Natural killer cell (primary cell): ENCODE data around the gene TRIP4. TPM values are rescaled to one million over a fixed set of nuclear protein-coding genes. Genes with fewer than 3 reads are reported as not detected.

Experiments used
- ATAC-seq, 3 donors: fragments of 150-1000 bp in 2 of 3; fragments of 200-7000 bp in 1 of 3; cut with Tn5 transposase; 1 replicate in 1 of 3; 2 replicates in 2 of 3; pipeline ENCODE4 v1.10.0; 2021; ENCODE audit warnings: mild to moderate bottlenecking in 2 of 3, moderate library complexity in 2 of 3
- DNase-seq, 2 donors: peaks; one replicate each; pipeline versions ENCODE4 v3.0.0 to v3.0.0-alpha.2; 2013 to 2021; ENCODE audit warnings: mixed read lengths in 1 of 2
- H3K27ac ChIP-seq: one replicate; pipeline ENCODE4 v1.5.1; 2013; ENCODE audit warnings: mild to moderate bottlenecking, low read length
- H3K27me3 ChIP-seq: one replicate; pipeline ENCODE4 v1.6.1; 2013; ENCODE audit warnings: low read length; ENCODE audit not compliant: control insufficient read depth, insufficient read depth
- H3K36me3 ChIP-seq: one replicate; pipeline ENCODE4 v1.6.1; 2013; ENCODE audit warnings: low read length; ENCODE audit not compliant: control insufficient read depth, insufficient read depth
- H3K4me1 ChIP-seq: one replicate; pipeline ENCODE4 v1.6.1; 2013; ENCODE audit warnings: low read length; ENCODE audit not compliant: control insufficient read depth, insufficient read depth
- H3K4me3 ChIP-seq: one replicate; pipeline ENCODE4 v1.5.1; 2013; ENCODE audit warnings: low read length
- H3K9me3 ChIP-seq: one replicate; pipeline ENCODE4 v1.6.1; 2013; ENCODE audit warnings: low read length; ENCODE audit not compliant: control insufficient read depth, insufficient read depth
- H3K27ac Mint-ChIP-seq, 2 donors: one replicate each; pipeline ENCODE4 v1.8.0; 2022; ENCODE audit warnings: mild to moderate bottlenecking in 2 of 2, mixed read lengths in 2 of 2, moderate library complexity in 1 of 2
- H3K27me3 Mint-ChIP-seq, 2 donors: one replicate each; pipeline ENCODE4 v1.8.0; 2022; ENCODE audit warnings: low read depth in 2 of 2, mixed read lengths in 2 of 2
- H3K36me3 Mint-ChIP-seq: one replicate; pipeline ENCODE4 v1.8.0; 2022; ENCODE audit warnings: mixed read lengths
- H3K4me1 Mint-ChIP-seq, 2 donors: one replicate each; pipeline ENCODE4 v1.8.0; 2022; ENCODE audit warnings: mixed read lengths in 2 of 2
- H3K4me3 Mint-ChIP-seq: one replicate; pipeline ENCODE4 v1.8.0; 2022; ENCODE audit warnings: mild to moderate bottlenecking, moderate library complexity, mixed read lengths
- H3K9me3 Mint-ChIP-seq, 2 donors: one replicate each; pipeline ENCODE4 v1.8.0; 2022; ENCODE audit warnings: mixed read lengths in 2 of 2
- WGBS: methylation state at CpG from one replicate; pipeline ENCODE4 v1.1.7; 2013; ENCODE audit warnings: missing lambda C conversion rate; ENCODE audit not compliant: insufficient coverage; 5-methylcytosine and 5-hydroxymethylcytosine counted together
- intact Hi-C: fragments of 100-400 bp; cut with micrococcal nuclease; formaldehyde crosslinking; loops from one replicate; pipeline ENCODE4 v1.14.2; 2022
- total RNA-seq, 4 donors: library from RNA; stranded (reverse); fragments of 120-200 nt in 1 of 4; gene quantifications; one replicate each; pipeline versions ENCODE4 v1.2.3 to v1.2.4, GENCODE V29; 2013 to 2022
- TF ChIP-seq, protein P1 (sequence below): fragments of 200-600 bp; IDR thresholded peaks from one replicate; pipeline ENCODE4 v1.8.0; 2022; ENCODE audit warnings: antibody characterized with exemption

TRIP4 gene
- total RNA-seq, 3 donors from 2014 or later (not counting 1 experiment from before 2014, with no cell fraction given): 32.9 to 37.1 (median 33.7) TPM

GRCh38 chr15:64422697-64423096 is 35.1 kb downstream of the TRIP4 start:
- no peak for ATAC-seq
- Histone ChIP-seq H3K27me3 (no peaks in the 10 kb centered on the region), H3K9me3 (no peaks in the 10 kb centered on the region), H3K36me3 (peaks cover 69% of the 10 kb centered on the region), H3K4me1 (no peaks in the 10 kb centered on the region), H3K4me3 (no peak overlapping the region), H3K27ac (no peak overlapping the region)
- no peaks in the 10 kb centered on the region for H3K27me3 Mint-ChIP-seq
- peaks cover 0 to 3% of the 10 kb centered on the region in 2 donors for H3K4me1 Mint-ChIP-seq
- 88% methylated on average over 1 of the region's 2 CpGs for WGBS
- intact Hi-C loops: no loop called here
- peaks cover 11% of the 10 kb centered on the region for H3K36me3 Mint-ChIP-seq
- no peaks in the 10 kb centered on the region for H3K9me3 Mint-ChIP-seq
- no peak overlapping the region for H3K27ac Mint-ChIP-seq
- TF ChIP-seq, protein P1, sequence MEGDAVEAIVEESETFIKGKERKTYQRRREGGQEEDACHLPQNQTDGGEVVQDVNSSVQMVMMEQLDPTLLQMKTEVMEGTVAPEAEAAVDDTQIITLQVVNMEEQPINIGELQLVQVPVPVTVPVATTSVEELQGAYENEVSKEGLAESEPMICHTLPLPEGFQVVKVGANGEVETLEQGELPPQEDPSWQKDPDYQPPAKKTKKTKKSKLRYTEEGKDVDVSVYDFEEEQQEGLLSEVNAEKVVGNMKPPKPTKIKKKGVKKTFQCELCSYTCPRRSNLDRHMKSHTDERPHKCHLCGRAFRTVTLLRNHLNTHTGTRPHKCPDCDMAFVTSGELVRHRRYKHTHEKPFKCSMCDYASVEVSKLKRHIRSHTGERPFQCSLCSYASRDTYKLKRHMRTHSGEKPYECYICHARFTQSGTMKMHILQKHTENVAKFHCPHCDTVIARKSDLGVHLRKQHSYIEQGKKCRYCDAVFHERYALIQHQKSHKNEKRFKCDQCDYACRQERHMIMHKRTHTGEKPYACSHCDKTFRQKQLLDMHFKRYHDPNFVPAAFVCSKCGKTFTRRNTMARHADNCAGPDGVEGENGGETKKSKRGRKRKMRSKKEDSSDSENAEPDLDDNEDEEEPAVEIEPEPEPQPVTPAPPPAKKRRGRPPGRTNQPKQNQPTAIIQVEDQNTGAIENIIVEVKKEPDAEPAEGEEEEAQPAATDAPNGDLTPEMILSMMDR: no peak
- no peak for DNase-seq
- H3K4me3 Mint-ChIP-seq: no peak overlapping the region

- no peaks in the 10 kb centered on the region for H3K27me3 Mint-ChIP-seq
- peaks cover 11% of the 10 kb centered on the region for H3K36me3 Mint-ChIP-seq
- intact Hi-C loops: no loop called here
- H3K4me3 ChIP-seq: no peak overlapping the region
- TF ChIP-seq, protein P1: no peak
- no peaks in the 10 kb centered on the region for H3K27me3 ChIP-seq
- H3K27ac Mint-ChIP-seq: no peak overlapping the region
- 62% methylated on average over 4 of the region's 6 CpGs for WGBS
- H3K4me3 Mint-ChIP-seq: no peak overlapping the region
- DNase-seq (no peak), ATAC-seq (no peak)
- H3K4me1 Mint-ChIP-seq: peaks cover 0 to 4% of the 10 kb centered on the region in 2 donors
- no peaks in the 10 kb centered on the region for H3K9me3 ChIP-seq
- H3K9me3 Mint-ChIP-seq: no peaks in the 10 kb centered on the region
- H3K36me3 ChIP-seq: peaks cover 60% of the 10 kb centered on the region
- no peaks in the 10 kb centered on the region for H3K4me1 ChIP-seq
- H3K27ac ChIP-seq: no peak overlapping the region
Measured at GRCh38 chr15:64423970-64424369, 36.3 kb downstream of the TRIP4 start.

- no peak for ATAC-seq
- Histone ChIP-seq H3K36me3 (peaks cover 58% of the 10 kb centered on the region), H3K27me3 (no peaks in the 10 kb centered on the region), H3K4me1 (peaks cover 2% of the 10 kb centered on the region), H3K27ac (no peak overlapping the region), H3K9me3 (no peaks in the 10 kb centered on the region), H3K4me3 (no peak overlapping the region)
- Mint-ChIP-seq H3K27me3 (no peaks in the 10 kb centered on the region), H3K4me1 (peaks cover 10 to 14% of the 10 kb centered on the region in 2 donors), H3K36me3 (peaks cover 11% of the 10 kb centered on the region), H3K9me3 (no peaks in the 10 kb centered on the region), H3K4me3 (no peak overlapping the region), H3K27ac (no peak overlapping the region)
- DNase-seq: no peak
- TF ChIP-seq, protein P1: no peak
- intact Hi-C loops: no loop called here
- WGBS: 90% methylated on average over 2 of the region's 3 CpGs
Measured at GRCh38 chr15:64425221-64425620, 37.6 kb downstream of the TRIP4 start.

- 87% methylated on average over 6 of the region's 7 CpGs for WGBS
- Histone ChIP-seq H3K4me3 (no peak overlapping the region), H3K9me3 (no peaks in the 10 kb centered on the region), H3K36me3 (peaks cover 48% of the 10 kb centered on the region), H3K27ac (no peak overlapping the region), H3K27me3 (no peaks in the 10 kb centered on the region), H3K4me1 (peaks cover 10% of the 10 kb centered on the region)
- H3K36me3 Mint-ChIP-seq: peaks cover 11% of the 10 kb centered on the region
- H3K4me3 Mint-ChIP-seq: no peak overlapping the region
- no peaks in the 10 kb centered on the region for H3K9me3 Mint-ChIP-seq
- H3K4me1 Mint-ChIP-seq: peaks cover 17 to 21% of the 10 kb centered on the region in 2 donors
- intact Hi-C loops: no loop called here
- no peaks in the 10 kb centered on the region for H3K27me3 Mint-ChIP-seq
- ATAC-seq (no peak), DNase-seq (peak in 1 of 2 donors; percentile 52)
- peak overlapping the region in 1 of 2 donors; percentile 46 for H3K27ac Mint-ChIP-seq
- TF ChIP-seq, protein P1: no peak
Measured at GRCh38 chr15:64426845-64427465, 39.3 kb downstream of the TRIP4 start.
